IMR-90 (cell line): ENCODE measurements around the gene TMEM237. TPM values are rescaled to one million over a fixed set of nuclear protein-coding genes. Genes with fewer than 3 reads are reported as not detected.

Experiments used
- ATAC-seq: fragments of 200-7000 bp; cut with Tn5 transposase; 2 replicates; pipeline ENCODE4 v1.9.1; 2020; ENCODE audit warnings: low read depth, mild to moderate bottlenecking, moderate library complexity
- BruUV-seq: library from RNA; stranded (reverse); fragments of 400-500 nt; replicated peaks from 2 replicates; lab custom pipeline; 2021; lab: Mats Ljungman, UMichigan
- CTCF ChIA-PET: fragments of 300-600 bp; formaldehyde crosslinking; extraction: SDS; loops from one replicate; lab custom pipeline; 2021; ENCODE audit warnings: antibody characterized with exemption; lab: Yijun Ruan, JAX
- POLR2A ChIA-PET: fragments of 300-600 bp; sonication (Branson Sonifier 250); formaldehyde crosslinking; loops from one replicate; lab custom pipeline; 2022; ENCODE audit warnings: antibody characterized with exemption; ENCODE audit not compliant: unreplicated experiment; lab: Charles Lee
- DNase-seq: peaks from one replicate; pipeline ENCODE4 v3.0.0; 2013
- H2AFZ ChIP-seq: replicated peaks from 2 replicates; pipeline ENCODE3; 2013; ENCODE audit warnings: low read length, mild to moderate bottlenecking; ENCODE audit not compliant: poor library complexity
- H2AK5ac ChIP-seq: 2 replicates; pipeline ENCODE4 v1.6.1; 2013; ENCODE audit warnings: low read depth, low read length, inconsistent platforms
- H2AK9ac ChIP-seq: replicated peaks from 2 replicates; pipeline ENCODE3; 2013; ENCODE audit warnings: mild to moderate bottlenecking, low read depth, low read length, moderate library complexity; ENCODE audit not compliant: poor library complexity
- H2BK120ac ChIP-seq: 2 replicates; pipeline ENCODE4 v1.6.1; 2013; ENCODE audit warnings: low read depth, low read length, inconsistent platforms
- H2BK15ac ChIP-seq: 3 replicates; pipeline ENCODE4 v1.6.1; 2013; ENCODE audit warnings: low read depth, low read length, inconsistent platforms
- H2BK20ac ChIP-seq: 2 replicates; pipeline ENCODE4 v1.6.1; 2013; ENCODE audit warnings: low read depth, mild to moderate bottlenecking, inconsistent platforms, low read length, moderate library complexity
- H2BK5ac ChIP-seq: 2 replicates; pipeline ENCODE4 v1.6.1; 2013; ENCODE audit warnings: mild to moderate bottlenecking, low read depth, low read length, inconsistent platforms; ENCODE audit not compliant: poor library complexity, severe bottlenecking
- H3K14ac ChIP-seq: replicated peaks from 2 replicates; pipeline ENCODE4 v1.6.1; 2013; ENCODE audit warnings: low read depth, low read length, inconsistent platforms
- H3K18ac ChIP-seq: 2 replicates; pipeline ENCODE4 v1.6.1; 2013; ENCODE audit warnings: low read depth, low read length, control low read depth
- H3K23ac ChIP-seq: 2 replicates; pipeline ENCODE4 v1.6.1; 2013; ENCODE audit warnings: low read depth, low read length, inconsistent platforms
- H3K27ac ChIP-seq: 2 replicates; pipeline ENCODE4 v1.5.1; 2013; ENCODE audit warnings: mild to moderate bottlenecking, control low read depth, low read length; ENCODE audit not compliant: insufficient read depth
- H3K27me3 ChIP-seq: 2 replicates; pipeline ENCODE4 v1.6.1; 2013; ENCODE audit warnings: low read length; ENCODE audit not compliant: control insufficient read depth, insufficient read depth
- H3K36me3 ChIP-seq: 2 replicates; pipeline ENCODE4 v1.6.1; 2013; ENCODE audit warnings: low read length, mixed read lengths; ENCODE audit not compliant: control insufficient read depth, insufficient read depth
- H3K4ac ChIP-seq: 2 replicates; pipeline ENCODE4 v1.6.1; 2013; ENCODE audit warnings: low read depth, low read length, inconsistent platforms
- H3K4me1 ChIP-seq: 2 replicates; pipeline ENCODE4 v1.6.1; 2013; ENCODE audit warnings: low read length, mixed read lengths; ENCODE audit not compliant: control insufficient read depth, insufficient read depth
- H3K4me2 ChIP-seq: 2 replicates; pipeline ENCODE4 v1.6.1; 2013; ENCODE audit warnings: low read depth, mild to moderate bottlenecking, control low read depth, low read length, moderate library complexity
- H3K4me3 ChIP-seq: 2 replicates; pipeline ENCODE4 v1.5.1; 2013; ENCODE audit warnings: low read depth, mild to moderate bottlenecking, control low read depth, low read length, moderate library complexity; ENCODE audit not compliant: insufficient read depth
- H3K56ac ChIP-seq: 2 replicates; pipeline ENCODE4 v1.6.1; 2013; ENCODE audit warnings: low read length, inconsistent platforms; ENCODE audit not compliant: insufficient read depth; ENCODE audit errors: extremely low read depth
- H3K79me1 ChIP-seq, 2 experiments: 2 replicates each; pipeline ENCODE4 v1.6.1; 2013; ENCODE audit warnings: low read length in 2 of 2, inconsistent platforms in 1 of 2, low read depth in 1 of 2
- H3K9ac ChIP-seq: 2 replicates; pipeline ENCODE4 v1.6.1; 2013; ENCODE audit warnings: low read depth, low read length, control low read depth
- H3K9me1 ChIP-seq: 2 replicates; pipeline ENCODE4 v1.6.1; 2013; ENCODE audit warnings: low read length, inconsistent platforms; ENCODE audit not compliant: insufficient read depth
- H3K9me3 ChIP-seq: 2 replicates; pipeline ENCODE4 v1.6.1; 2013; ENCODE audit warnings: low read length; ENCODE audit not compliant: control insufficient read depth, insufficient read depth
- H4K20me1 ChIP-seq: 2 replicates; pipeline ENCODE4 v1.6.1; 2013; ENCODE audit warnings: low read length, inconsistent platforms; ENCODE audit not compliant: insufficient read depth
- H4K5ac ChIP-seq: 2 replicates; pipeline ENCODE4 v1.6.1; 2013; ENCODE audit warnings: mild to moderate bottlenecking, low read depth, low read length, control low read depth
- H4K8ac ChIP-seq, 2 experiments: 2 replicates each; pipeline ENCODE4 v1.6.1; 2013; ENCODE audit warnings: low read depth in 2 of 2, low read length in 2 of 2, control low read depth in 1 of 2, inconsistent platforms in 1 of 2
- H4K91ac ChIP-seq: 2 replicates; pipeline ENCODE4 v1.6.1; 2013; ENCODE audit warnings: low read depth, low read length, inconsistent platforms; ENCODE audit not compliant: insufficient read depth
- BHLHE40 ChIP-seq: fragments of 150-350 bp; IDR thresholded peaks from 2 replicates; pipeline ENCODE4 v1.6.1; 2016; ENCODE audit warnings: mild to moderate bottlenecking, low read depth, low read length
- CEBPB ChIP-seq: IDR thresholded peaks from 2 replicates; pipeline ENCODE4 v1.6.1; 2012; ENCODE audit warnings: low read depth, low read length, improper control_type of control experiment
- CHD1 ChIP-seq: IDR thresholded peaks from 2 replicates; pipeline ENCODE4 v1.6.1; 2012; ENCODE audit warnings: low read depth, low read length, improper control_type of control experiment
- FOS ChIP-seq: fragments of 150-350 bp; IDR thresholded peaks from 2 replicates; pipeline ENCODE4 v1.6.1; 2016; ENCODE audit warnings: low read depth, low read length
- MAFK ChIP-seq: IDR thresholded peaks from 2 replicates; pipeline ENCODE4 v1.6.1; 2012; ENCODE audit warnings: low read depth, low read length, improper control_type of control experiment
- MAZ ChIP-seq: IDR thresholded peaks from 2 replicates; pipeline ENCODE4 v1.6.1; 2012; ENCODE audit warnings: low read depth, mild to moderate bottlenecking, low read length, improper control_type of control experiment, moderate library complexity, borderline replicate concordance
- MXI1 ChIP-seq: IDR thresholded peaks from 2 replicates; pipeline ENCODE4 v1.6.1; 2012; ENCODE audit warnings: low read depth, mild to moderate bottlenecking, low read length, moderate library complexity, borderline replicate concordance
- NFE2L2 ChIP-seq: fragments of 150-350 bp; IDR thresholded peaks from 2 replicates; pipeline ENCODE4 v1.6.1; 2016; ENCODE audit warnings: low read depth, mild to moderate bottlenecking, low read length
- POLR2A ChIP-seq: IDR thresholded peaks from 2 replicates; pipeline ENCODE4 v1.6.1; 2012; ENCODE audit warnings: mild to moderate bottlenecking, low read depth, low read length
- RAD21 ChIP-seq: IDR thresholded peaks from 2 replicates; pipeline ENCODE4 v1.6.1; 2012; ENCODE audit warnings: low read length, improper control_type of control experiment
- RCOR1 ChIP-seq: IDR thresholded peaks from 2 replicates; pipeline ENCODE4 v1.6.1; 2012; ENCODE audit warnings: mild to moderate bottlenecking, low read length, improper control_type of control experiment; ENCODE audit not compliant: insufficient replicate concordance
- RFX5 ChIP-seq: IDR thresholded peaks from 2 replicates; pipeline ENCODE4 v1.8.0; 2012; ENCODE audit warnings: low read depth, mild to moderate bottlenecking, low read length, moderate library complexity
- SMC3 ChIP-seq: fragments of 150-350 bp; IDR thresholded peaks from 2 replicates; pipeline ENCODE4 v1.6.1; 2016; ENCODE audit warnings: low read depth, mild to moderate bottlenecking, antibody characterized with exemption, low read length, moderate library complexity
- WGBS, 2 experiments: methylation state at CpG; one replicate each; pipeline versions ENCODE4 v1.1.5 to v1.1.7; 2013; ENCODE audit warnings: missing lambda C conversion rate in 2 of 2; ENCODE audit not compliant: insufficient read length in 1 of 2; ENCODE audit errors: extremely low coverage in 2 of 2; 5-methylcytosine and 5-hydroxymethylcytosine counted together
- dilution Hi-C: fragments of 300-500 bp; cut with HindIII; formaldehyde crosslinking; loops from one replicate; pipeline ENCODE4 v1.14.3; 2018; ENCODE audit warnings: low sequenced_read_pairs; ENCODE audit not compliant: unreplicated experiment
- in situ Hi-C: fragments of 300-500 bp; cut with MboI; formaldehyde crosslinking; loops from 3 replicates; pipeline ENCODE4 v1.14.3; 2019; ENCODE audit warnings: low sequenced_read_pairs, inconsistent platforms, mixed read lengths
- intact Hi-C: fragments of 100-400 bp; cut with micrococcal nuclease; formaldehyde crosslinking; loops from 2 replicates; pipeline ENCODE4 v1.10.0; 2022
- polyA plus RNA-seq, 3 experiments: library from polyadenylated mRNA; depleted of rRNA; stranded (reverse); fragments of >200 nt; gene quantifications; 2 replicates each; pipeline ENCODE4 v1.2.3, GENCODE V29; 2012; ENCODE audit warnings: low replicate concordance in 1 of 3
- total RNA-seq: library from RNA; depleted of rRNA; stranded (reverse); fragments of >200 nt; gene quantifications from 2 replicates; pipeline ENCODE4 v1.2.3, GENCODE V29; 2012
- TF ChIP-seq, protein P1 (sequence below): fragments of 150-350 bp; IDR thresholded peaks from 2 replicates; pipeline ENCODE4 v1.6.1; 2017; ENCODE audit warnings: mild to moderate bottlenecking, antibody characterized with exemption, low read length, low read depth
- TF ChIP-seq, protein P2 (sequence below): conservative IDR thresholded peaks from 2 replicates; pipeline ENCODE4 v1.5.1; 2012; ENCODE audit warnings: mild to moderate bottlenecking, low read depth, low read length, improper control_type of control experiment
- TF ChIP-seq, protein P3 (sequence below): fragments of 150-350 bp; IDR thresholded peaks from 2 replicates; pipeline ENCODE4 v1.6.1; 2016; ENCODE audit warnings: low read depth, mild to moderate bottlenecking, low read length, moderate library complexity, borderline replicate concordance

TMEM237 gene
- total and polyA plus RNA-seq, 2 of the 4 experiments (the other 2 are of a cell fraction): 29.4 to 58.8 TPM

DNA sequence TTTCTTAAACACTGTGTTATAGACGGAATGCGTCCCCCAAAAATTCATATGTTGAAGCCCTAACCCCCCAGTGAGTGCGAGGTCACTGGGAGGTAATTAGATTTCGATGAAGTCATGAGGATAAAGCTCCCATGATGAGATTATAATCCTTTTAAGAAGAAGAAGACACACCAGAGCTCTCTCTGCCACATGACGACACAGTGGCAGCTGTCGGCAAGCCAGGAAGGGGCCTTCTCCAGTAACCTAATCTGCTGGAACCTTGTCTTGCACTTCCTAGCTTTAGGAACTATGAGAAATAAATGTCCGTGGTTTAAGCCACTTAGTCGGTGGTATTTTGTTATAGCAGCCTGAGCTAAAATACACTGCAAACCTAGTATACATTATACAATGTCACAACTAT is 12.3 kb downstream of the TMEM237 start:
- no peak overlapping the region for H3K4ac ChIP-seq
- no peak overlapping the region for H4K91ac ChIP-seq
- POLR2A ChIA-PET: no interaction called here
- no peak for DNase-seq
- H3K9ac ChIP-seq: no peak overlapping the region
- no peaks in the 10 kb centered on the region; the same call in 1 of the 2 replicates for H3K9me1 ChIP-seq
- no peak overlapping the region for H3K14ac ChIP-seq
- no peak overlapping the region for H2AK5ac ChIP-seq
- BruUV-seq: no TSS peak
- no peak overlapping the region for H2BK20ac ChIP-seq
- no peak overlapping the region for H2BK5ac ChIP-seq
- TF ChIP-seq, protein P1, sequence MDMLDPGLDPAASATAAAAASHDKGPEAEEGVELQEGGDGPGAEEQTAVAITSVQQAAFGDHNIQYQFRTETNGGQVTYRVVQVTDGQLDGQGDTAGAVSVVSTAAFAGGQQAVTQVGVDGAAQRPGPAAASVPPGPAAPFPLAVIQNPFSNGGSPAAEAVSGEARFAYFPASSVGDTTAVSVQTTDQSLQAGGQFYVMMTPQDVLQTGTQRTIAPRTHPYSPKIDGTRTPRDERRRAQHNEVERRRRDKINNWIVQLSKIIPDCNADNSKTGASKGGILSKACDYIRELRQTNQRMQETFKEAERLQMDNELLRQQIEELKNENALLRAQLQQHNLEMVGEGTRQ: no peak
- TF ChIP-seq RCOR1 (no peak), CEBPB (no peak), NFE2L2 (no peak), MAFK (no peak), POLR2A (no peak), MAZ (no peak), SMC3 (no peak), BHLHE40 (no peak), RFX5 (no peak), CHD1 (no peak), RAD21 (no peak), FOS (no peak), MXI1 (no peak)
- TF ChIP-seq, protein P2, sequence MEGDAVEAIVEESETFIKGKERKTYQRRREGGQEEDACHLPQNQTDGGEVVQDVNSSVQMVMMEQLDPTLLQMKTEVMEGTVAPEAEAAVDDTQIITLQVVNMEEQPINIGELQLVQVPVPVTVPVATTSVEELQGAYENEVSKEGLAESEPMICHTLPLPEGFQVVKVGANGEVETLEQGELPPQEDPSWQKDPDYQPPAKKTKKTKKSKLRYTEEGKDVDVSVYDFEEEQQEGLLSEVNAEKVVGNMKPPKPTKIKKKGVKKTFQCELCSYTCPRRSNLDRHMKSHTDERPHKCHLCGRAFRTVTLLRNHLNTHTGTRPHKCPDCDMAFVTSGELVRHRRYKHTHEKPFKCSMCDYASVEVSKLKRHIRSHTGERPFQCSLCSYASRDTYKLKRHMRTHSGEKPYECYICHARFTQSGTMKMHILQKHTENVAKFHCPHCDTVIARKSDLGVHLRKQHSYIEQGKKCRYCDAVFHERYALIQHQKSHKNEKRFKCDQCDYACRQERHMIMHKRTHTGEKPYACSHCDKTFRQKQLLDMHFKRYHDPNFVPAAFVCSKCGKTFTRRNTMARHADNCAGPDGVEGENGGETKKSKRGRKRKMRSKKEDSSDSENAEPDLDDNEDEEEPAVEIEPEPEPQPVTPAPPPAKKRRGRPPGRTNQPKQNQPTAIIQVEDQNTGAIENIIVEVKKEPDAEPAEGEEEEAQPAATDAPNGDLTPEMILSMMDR: no peak
- TF ChIP-seq, protein P3, sequence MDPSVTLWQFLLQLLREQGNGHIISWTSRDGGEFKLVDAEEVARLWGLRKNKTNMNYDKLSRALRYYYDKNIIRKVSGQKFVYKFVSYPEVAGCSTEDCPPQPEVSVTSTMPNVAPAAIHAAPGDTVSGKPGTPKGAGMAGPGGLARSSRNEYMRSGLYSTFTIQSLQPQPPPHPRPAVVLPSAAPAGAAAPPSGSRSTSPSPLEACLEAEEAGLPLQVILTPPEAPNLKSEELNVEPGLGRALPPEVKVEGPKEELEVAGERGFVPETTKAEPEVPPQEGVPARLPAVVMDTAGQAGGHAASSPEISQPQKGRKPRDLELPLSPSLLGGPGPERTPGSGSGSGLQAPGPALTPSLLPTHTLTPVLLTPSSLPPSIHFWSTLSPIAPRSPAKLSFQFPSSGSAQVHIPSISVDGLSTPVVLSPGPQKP: no peak
- H3K79me1 ChIP-seq: no peaks in the 10 kb centered on the region
- no peak overlapping the region for H3K56ac ChIP-seq
- intact Hi-C loops (loop anchor here (5.0 kb wide), 1 partner anchor 239 kb away; no protein-coding TSS in a partner anchor), in situ Hi-C loops (no loop called here), dilution Hi-C loops (no loop called here)
- no peak overlapping the region for H3K23ac ChIP-seq
- peaks cover 20% of the 10 kb centered on the region for H3K36me3 ChIP-seq
- no peak overlapping the region for H2BK120ac ChIP-seq
- H3K4me2 ChIP-seq: no peak overlapping the region
- no peaks in the 10 kb centered on the region for H3K27me3 ChIP-seq
- H3K9me3 ChIP-seq: no peaks in the 10 kb centered on the region
- CTCF ChIA-PET: no interaction called here
- no CpG with 5 or more reads among the region's 8 CpGs for WGBS, 2 experiments
- H2AFZ ChIP-seq: no peak overlapping the region
- no peaks in the 10 kb centered on the region for H4K20me1 ChIP-seq
- H4K8ac ChIP-seq: no peak overlapping the region
- no peak for ATAC-seq
- no peak overlapping the region for H3K18ac ChIP-seq
- H3K4me1 ChIP-seq: no peaks in the 10 kb centered on the region
- H2BK15ac ChIP-seq: no peak overlapping the region
- H4K5ac ChIP-seq: no peak overlapping the region
- H3K27ac ChIP-seq: no peak overlapping the region
- no peak overlapping the region for H2AK9ac ChIP-seq
- no peak overlapping the region for H3K4me3 ChIP-seq
